ENCODE data around the gene NR6A1. TPM values are rescaled to one million over a fixed set of nuclear protein-coding genes. Genes with fewer than 3 reads are reported as not detected.

Gene NR6A1
- total and polyA plus RNA-seq, 2 of the 13 experiments (the other 11 are each of a cell fraction or from before 2014, with no cell fraction given), result 28.1 to 31.5 TPM

GRCh38 chr9:124500796-124501611 lies 270.1 kb downstream of the NR6A1 start:
- ATAC-seq, result no peak
- WGBS (ENCODE audit: low lambda C conversion rate), result 92% methylated on average over 10 of the region's 12 CpGs
- in situ Hi-C loops (cut with HindIII; ENCODE audit: extremely low pct_ligation_motif_present, low pct_unique_long_range_greater_than_20kb), result no loop called here
- no peaks in the 10 kb centered on the region for H3K27me3 ChIP-seq (ENCODE audit: control insufficient read depth in 1 of 2, insufficient read depth in 2 of 2, low read length in 2 of 2)
- FAIRE-seq, result no peak
- intact Hi-C loops (cut with micrococcal nuclease; ENCODE audit: unreplicated experiment), result no loop called here
- no peak overlapping the region for H2AFZ ChIP-seq (ENCODE audit: low read length)
- no peak overlapping the region for H3K4me2 ChIP-seq (ENCODE audit: low read depth, low read length)
- no peak overlapping the region for H3K27ac ChIP-seq (ENCODE audit: extremely low read length, insufficient read depth, low read length)
- H3K9ac ChIP-seq (ENCODE audit: insufficient read depth, low read depth, low read length), result no peak overlapping the region
- H3K4me1 ChIP-seq (ENCODE audit: insufficient read depth, low read length), result peaks cover 37% of the 10 kb centered on the region
- CTCF ChIA-PET (ENCODE audit: low intra/inter-chr PET ratio, low total read pairs), result no interaction called here
- H3K36me3 ChIP-seq (replicated peaks in 1 of 2; ENCODE audit: control insufficient read depth in 1 of 2, insufficient read depth in 2 of 2, low read length in 2 of 2), result peaks cover 10 to 15% of the 10 kb centered on the region in 2 experiments; a peak in 2 of 5 replicates
- no peaks in the 10 kb centered on the region for H4K20me1 ChIP-seq (ENCODE audit: insufficient read depth, low read length)
- no peak overlapping the region for H3K4me3 ChIP-seq (replicated peaks in 1 of 3; ENCODE audit: insufficient read depth in 1 of 3, low read depth in 2 of 3, low read length in 3 of 3)
- H3K79me2 ChIP-seq (ENCODE audit: insufficient read depth, low read length), result peaks cover 10% of the 10 kb centered on the region
- POLR2A ChIA-PET, result interaction anchor here (2.5 kb wide), 1 partner anchor 10 kb away, joined by 7 read pairs; no protein-coding TSS in a partner anchor
- BruUV-seq (replicated peaks), result no TSS peak
- no peaks in the 10 kb centered on the region for H3K9me3 ChIP-seq (ENCODE audit: low read length)
- TF ChIP-seq NFATC3 (CRISPR knock-in tag; IDR thresholded peaks at IDR 0.05) (no peak), ZBTB46 (CRISPR knock-in tag; IDR thresholded peaks at IDR 0.05; ENCODE audit: borderline replicate concordance) (no peak), ZNF264 (CRISPR knock-in tag; IDR thresholded peaks at IDR 0.05) (no peak), SMAD1 (CRISPR knock-in tag; IDR thresholded peaks at IDR 0.05; ENCODE audit: borderline replicate concordance, low read depth) (no peak), ZBTB37 (CRISPR knock-in tag; IDR thresholded peaks at IDR 0.05) (no peak), THRA (CRISPR knock-in tag; IDR thresholded peaks at IDR 0.05; ENCODE audit: borderline replicate concordance) (no peak), ZNF3 (CRISPR knock-in tag; IDR thresholded peaks at IDR 0.05) (peak; percentile 61; the same call in 1 of the 2 replicates), BCL6 (CRISPR knock-in tag; IDR thresholded peaks at IDR 0.05) (no peak), AKAP8 (CRISPR knock-in tag; IDR thresholded peaks at IDR 0.05) (0 out of 2 replicates have a peak, but pooled peaks have one; percentile 9), ATAD3A (CRISPR knock-in tag; IDR thresholded peaks at IDR 0.05) (no peak), ZNF10 (CRISPR knock-in tag; IDR thresholded peaks at IDR 0.05; ENCODE audit: borderline replicate concordance, low read depth) (no peak), NR2C2 (CRISPR knock-in tag; IDR thresholded peaks at IDR 0.05; ENCODE audit: borderline replicate concordance) (no peak), HOXA9 (CRISPR knock-in tag; IDR thresholded peaks at IDR 0.05; ENCODE audit: borderline replicate concordance) (no peak)
- no peak for DNase-seq (ENCODE audit: low spot score)
